Activated CD4-positive, alpha-beta T cell treated with anti-CD3 and anti-CD28 coated beads for 36 hours (primary cell): ENCODE data around the gene KIAA1328. TPM values are rescaled to one million over a fixed set of nuclear protein-coding genes. Genes with fewer than 3 reads are reported as not detected.

Experiments
- ATAC-seq: fragments of 200-7000 bp; cut with Tn5 transposase; one replicate; pipeline ENCODE4 v1.10.0; 2021; ENCODE audit warnings: mild to moderate bottlenecking, moderate library complexity
- CTCF ChIA-PET: fragments of 350-600 bp; sonication (Branson Sonifier 250); formaldehyde crosslinking; loops from one replicate; lab custom pipeline; 2021; ENCODE audit warnings: antibody characterized with exemption; lab: Charles Lee
- POLR2A ChIA-PET: fragments of 350-600 bp; sonication (Branson Sonifier 250); formaldehyde crosslinking; loops from one replicate; lab custom pipeline; 2021; ENCODE audit warnings: antibody characterized with exemption, inconsistent platforms; lab: Charles Lee
- DNase-seq: peaks from one replicate; pipeline ENCODE4 v3.0.0-alpha.2; 2020
- H3K27ac Mint-ChIP-seq: one replicate; pipeline ENCODE4 v1.8.0; 2021; ENCODE audit warnings: mixed read lengths
- H3K27me3 Mint-ChIP-seq: one replicate; pipeline ENCODE4 v1.8.0; 2021; ENCODE audit warnings: mixed read lengths
- H3K36me3 Mint-ChIP-seq: one replicate; pipeline ENCODE4 v1.8.0; 2021; ENCODE audit warnings: low read depth, mixed read lengths
- H3K4me1 Mint-ChIP-seq: one replicate; pipeline ENCODE4 v1.8.0; 2021; ENCODE audit warnings: mixed read lengths
- H3K4me3 Mint-ChIP-seq: one replicate; pipeline ENCODE4 v1.8.0; 2021; ENCODE audit warnings: mild to moderate bottlenecking, moderate library complexity, mixed read lengths
- H3K9me3 Mint-ChIP-seq: one replicate; pipeline ENCODE4 v1.8.0; 2021; ENCODE audit warnings: low read depth, mixed read lengths
- intact Hi-C, 2 experiments: fragments of 100-400 bp; cut with DNase I in 1 of 2; cut with micrococcal nuclease in 1 of 2; formaldehyde crosslinking; loops; one replicate each; pipeline versions ENCODE4 v1.14.2 to v1.15.1; 2022 to 2024; cut with DNase I, micrococcal nuclease
- total RNA-seq, 2 experiments: library from RNA; stranded (reverse); gene quantifications; one replicate each; pipeline ENCODE4 v1.2.3, GENCODE V29; 2021

Gene KIAA1328
- total RNA-seq, 2 experiments from 2014 or later: 5.8 to 7.4 TPM

- Mint-ChIP-seq H3K4me3 (no peak overlapping the region), H3K4me1 (peaks cover 29% of the 10 kb centered on the region), H3K27me3 (no peaks in the 10 kb centered on the region), H3K27ac (no peak overlapping the region), H3K9me3 (no peaks in the 10 kb centered on the region), H3K36me3 (peaks cover 19% of the 10 kb centered on the region)
- ChIA-PET POLR2A (interaction anchor here (0.6 kb wide), 1 partner anchor 15 kb away, joined by 3 read pairs; no protein-coding TSS in a partner anchor), CTCF (interaction anchor here (1.2 kb wide), 1 partner anchor 12 kb away, joined by 3 read pairs; no protein-coding TSS in a partner anchor)
- intact Hi-C loops: loop anchor here in 1 of 2 experiments (5.0 kb wide), 1 partner anchor 1329 kb away; the partner anchor contains the start of gene INO80C
- DNase-seq (no peak), ATAC-seq (no peak)
Observed at GRCh38 chr18:36826556-36826955, 2.4 kb upstream of the KIAA1328 start.

GRCh38 chr18:36828157-36828629 lies 734 bp upstream of the KIAA1328 start:
- Mint-ChIP-seq H3K4me3 (peak overlapping the region; percentile 77), H3K36me3 (peaks cover 16% of the 10 kb centered on the region), H3K9me3 (no peaks in the 10 kb centered on the region), H3K27me3 (no peaks in the 10 kb centered on the region), H3K27ac (peak overlapping the region; percentile 95), H3K4me1 (peaks cover 33% of the 10 kb centered on the region)
- intact Hi-C loops: loop anchor here (1.0 to 5.0 kb wide), 3 partner anchors 699 to 1331 kb away; partner anchors contain the start of genes ELP2 (in 1 of the 2), INO80C (in 1 of the 2), RMP24 (in 1 of the 2) and SLC39A6 (in 1 of the 2)
- ChIA-PET POLR2A (interaction anchor here (0.6 kb wide), 1 partner anchor 700 kb away, joined by 4 read pairs; no protein-coding TSS in a partner anchor), CTCF (interaction anchor here (0.7 to 0.9 kb wide), 2 partner anchors 25 to 68 kb away, joined by 4 read pairs; no protein-coding TSS in a partner anchor)
- peak; percentile 44 for DNase-seq
- no peak for ATAC-seq

GRCh38 chr18:36829362-36830157 lies 633 bp downstream of the KIAA1328 start:
- ChIA-PET POLR2A (interaction anchor here (0.6 to 0.7 kb wide), 3 partner anchors 13 to 1787 kb away, joined by 3 to 4 read pairs (median 4); no protein-coding TSS in a partner anchor), CTCF (interaction anchor here (0.8 to 1.5 kb wide), 4 partner anchors 9 to 23 kb away, joined by 3 to 5 read pairs (median 4); no protein-coding TSS in a partner anchor)
- ATAC-seq: no peak
- peak overlapping the region; percentile 77 for H3K4me3 Mint-ChIP-seq
- intact Hi-C loops: loop anchor here in 1 of 2 experiments (1.0 to 5.0 kb wide), 3 partner anchors 700 to 1332 kb away; partner anchors contain the start of genes ELP2, INO80C, RPRD1A and SLC39A6
- H3K27ac Mint-ChIP-seq: peak overlapping the region; percentile 73
- peaks cover 12% of the 10 kb centered on the region for H3K36me3 Mint-ChIP-seq
- no peaks in the 10 kb centered on the region for H3K27me3 Mint-ChIP-seq
- H3K4me1 Mint-ChIP-seq: peaks cover 35% of the 10 kb centered on the region
- H3K9me3 Mint-ChIP-seq: no peaks in the 10 kb centered on the region
- peak; percentile 13 for DNase-seq

- intact Hi-C loops: no loop called here
- ATAC-seq (no peak), DNase-seq (no peak)
- H3K36me3 Mint-ChIP-seq: peaks cover 13% of the 10 kb centered on the region
- POLR2A ChIA-PET: no interaction called here
- CTCF ChIA-PET: interaction anchor here (0.9 to 1.5 kb wide), 3 partner anchors 9 to 19 kb away, joined by 3 to 5 read pairs (median 4); no protein-coding TSS in a partner anchor
- H3K27me3 Mint-ChIP-seq: no peaks in the 10 kb centered on the region
- H3K4me1 Mint-ChIP-seq: peaks cover 35% of the 10 kb centered on the region
- H3K27ac Mint-ChIP-seq: peak overlapping the region; percentile 73
- H3K9me3 Mint-ChIP-seq: no peaks in the 10 kb centered on the region
- H3K4me3 Mint-ChIP-seq: peak overlapping the region; percentile 77
Observed at GRCh38 chr18:36830158-36830495, 1.2 kb downstream of the KIAA1328 start.

- Mint-ChIP-seq H3K36me3 (peaks cover 13% of the 10 kb centered on the region), H3K27ac (no peak overlapping the region), H3K27me3 (no peaks in the 10 kb centered on the region), H3K9me3 (no peaks in the 10 kb centered on the region), H3K4me3 (no peak overlapping the region), H3K4me1 (peaks cover 35% of the 10 kb centered on the region)
- intact Hi-C loops: no loop called here
- ATAC-seq (no peak), DNase-seq (no peak)
- ChIA-PET POLR2A (no interaction called here), CTCF (no interaction called here)
Observed at GRCh38 chr18:36831139-36831538, 2.2 kb downstream of the KIAA1328 start.

GRCh38 chr18:36833120-36833519 lies 4.2 kb downstream of the KIAA1328 start:
- DNase-seq (no peak), ATAC-seq (no peak)
- Mint-ChIP-seq H3K4me3 (no peak overlapping the region), H3K27me3 (no peaks in the 10 kb centered on the region), H3K9me3 (no peaks in the 10 kb centered on the region), H3K36me3 (peaks cover 17% of the 10 kb centered on the region), H3K4me1 (peaks cover 27% of the 10 kb centered on the region), H3K27ac (no peak overlapping the region)
- intact Hi-C loops: no loop called here
- ChIA-PET POLR2A (no interaction called here), CTCF (interaction anchor here (1.0 to 1.2 kb wide), 2 partner anchors 24 kb away, joined by 3 read pairs; no protein-coding TSS in a partner anchor)

- ATAC-seq (no peak), DNase-seq (no peak)
- ChIA-PET CTCF (no interaction called here), POLR2A (no interaction called here)
- Mint-ChIP-seq H3K27me3 (no peaks in the 10 kb centered on the region), H3K4me1 (peaks cover 12% of the 10 kb centered on the region), H3K27ac (no peak overlapping the region), H3K9me3 (peaks cover 2% of the 10 kb centered on the region), H3K36me3 (peaks cover 32% of the 10 kb centered on the region), H3K4me3 (no peak overlapping the region)
- intact Hi-C loops: no loop called here
Observed at GRCh38 chr18:36835927-36836326, 7.0 kb downstream of the KIAA1328 start.

- intact Hi-C loops: no loop called here
- Mint-ChIP-seq H3K4me1 (peaks cover 3% of the 10 kb centered on the region), H3K27me3 (no peaks in the 10 kb centered on the region), H3K36me3 (peaks cover 40% of the 10 kb centered on the region), H3K27ac (no peak overlapping the region), H3K4me3 (no peak overlapping the region), H3K9me3 (peaks cover 2% of the 10 kb centered on the region)
- DNase-seq (no peak), ATAC-seq (no peak)
- ChIA-PET POLR2A (no interaction called here), CTCF (no interaction called here)
Observed at GRCh38 chr18:36839835-36840234, 10.9 kb downstream of the KIAA1328 start.

GRCh38 chr18:36843199-36843598 lies 14.3 kb downstream of the KIAA1328 start:
- intact Hi-C loops: no loop called here
- H3K9me3 Mint-ChIP-seq: peaks cover 2% of the 10 kb centered on the region
- no peaks in the 10 kb centered on the region for H3K27me3 Mint-ChIP-seq
- DNase-seq: no peak
- no peak overlapping the region for H3K4me3 Mint-ChIP-seq
- peaks cover 3% of the 10 kb centered on the region for H3K4me1 Mint-ChIP-seq
- peaks cover 26% of the 10 kb centered on the region for H3K36me3 Mint-ChIP-seq
- no peak overlapping the region for H3K27ac Mint-ChIP-seq
- ChIA-PET POLR2A (interaction anchor here (0.8 kb wide), 1 partner anchor 14 kb away, joined by 3 read pairs; no protein-coding TSS in a partner anchor), CTCF (no interaction called here)
- no peak for ATAC-seq

- POLR2A ChIA-PET: no interaction called here
- ATAC-seq: no peak
- intact Hi-C loops: no loop called here
- no peak overlapping the region for H3K4me3 Mint-ChIP-seq
- no peak for DNase-seq
- H3K36me3 Mint-ChIP-seq: peaks cover 25% of the 10 kb centered on the region
- H3K27me3 Mint-ChIP-seq: no peaks in the 10 kb centered on the region
- no peaks in the 10 kb centered on the region for H3K9me3 Mint-ChIP-seq
- H3K27ac Mint-ChIP-seq: no peak overlapping the region
- CTCF ChIA-PET: no interaction called here
- peaks cover 3% of the 10 kb centered on the region for H3K4me1 Mint-ChIP-seq
Observed at GRCh38 chr18:36843784-36844183, 14.9 kb downstream of the KIAA1328 start.

- H3K4me1 Mint-ChIP-seq: peaks cover 6% of the 10 kb centered on the region
- intact Hi-C loops: no loop called here
- peaks cover 35% of the 10 kb centered on the region for H3K36me3 Mint-ChIP-seq
- no peaks in the 10 kb centered on the region for H3K27me3 Mint-ChIP-seq
- ChIA-PET CTCF (no interaction called here), POLR2A (no interaction called here)
- peaks cover 8% of the 10 kb centered on the region for H3K9me3 Mint-ChIP-seq
- ATAC-seq (no peak), DNase-seq (no peak)
- H3K27ac Mint-ChIP-seq: no peak overlapping the region
- no peak overlapping the region for H3K4me3 Mint-ChIP-seq
Observed at GRCh38 chr18:36848609-36849008, 19.7 kb downstream of the KIAA1328 start.
